GM12892 (cell line): ENCODE results near the gene CBX4.

Experiments used
- POLR2A ChIP-seq: IDR thresholded peaks from 2 replicates; pipeline ENCODE4 v1.6.1; 2011; ENCODE audit warnings: low read depth, low read length, control low read depth
- POLR2AphosphoS5 ChIP-seq: IDR thresholded peaks from 2 replicates; pipeline ENCODE4 v1.6.1; 2011; ENCODE audit warnings: low read depth, low read length, control low read depth

DNA sequence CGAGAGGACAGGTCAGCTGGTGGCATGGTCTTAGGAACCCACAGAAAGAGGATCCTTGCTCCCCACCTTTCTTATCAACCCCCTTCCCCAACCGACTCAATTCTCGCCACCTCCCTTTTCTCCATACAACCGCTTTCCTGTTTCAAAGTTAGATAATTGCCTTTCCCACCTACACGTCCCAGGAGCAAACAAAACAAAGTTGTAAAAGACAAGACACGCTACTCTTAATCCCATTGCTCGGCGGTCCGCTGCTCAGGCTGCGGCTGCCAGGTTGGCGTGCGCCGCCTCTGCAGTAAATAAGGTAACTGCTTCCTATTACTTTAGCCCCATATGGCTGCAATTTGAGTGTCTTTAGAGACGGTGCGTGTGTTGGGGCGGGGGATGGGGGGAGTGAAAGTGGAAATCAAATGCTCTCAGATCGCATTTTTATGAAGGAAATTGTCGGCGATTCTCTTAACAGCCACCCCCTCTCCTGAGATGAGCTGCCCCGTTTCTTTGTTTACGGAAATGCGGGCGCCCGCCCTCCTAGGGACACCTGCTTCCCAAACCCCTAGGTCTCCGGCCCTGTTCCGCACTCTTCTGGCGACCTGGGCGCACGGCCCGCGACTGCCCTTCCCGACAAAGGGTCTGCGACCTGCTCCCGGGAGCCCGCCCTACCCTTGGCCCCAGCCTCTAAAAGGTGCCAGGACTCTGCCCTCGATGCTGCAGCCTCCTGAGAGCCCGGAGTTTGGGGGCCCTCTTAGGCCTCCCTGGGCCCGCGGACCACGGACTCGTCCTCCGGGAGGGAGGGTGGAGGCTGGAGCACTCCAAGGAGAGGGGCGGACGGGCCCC lies 38.7 kb downstream of the CBX4 start:
- TF ChIP-seq POLR2A (no peak), POLR2AphosphoS5 (no peak)
